NCI-H1092 treated with DMSO at 0.1 percent for 48 hours (cell line): ENCODE measurements around the gene CCDC124.

Source experiments
- DNase-seq: peaks from one replicate; lab custom pipeline; 2025; lab: John Stamatoyannopoulos, UW

CCDC124 gene

GRCh38 chr19:17953869-17954268 is 21.1 kb downstream of the CCDC124 start:
- no peak for DNase-seq

- no peak for DNase-seq
Observed at GRCh38 chr19:17954401-17954800, 21.6 kb downstream of the CCDC124 start.

- DNase-seq = no peak
Observed at GRCh38 chr19:17957149-17957849, 24.5 kb downstream of the CCDC124 start.

GRCh38 chr19:17957885-17958284 is 25.1 kb downstream of the CCDC124 start:
- no peak for DNase-seq

GRCh38 chr19:17963936-17964691 is 31.3 kb downstream of the CCDC124 start:
- DNase-seq = no peak

GRCh38 chr19:17965370-17966128 is 32.7 kb downstream of the CCDC124 start:
- DNase-seq = no peak

- no peak for DNase-seq
Observed at GRCh38 chr19:17966129-17966483, 33.3 kb downstream of the CCDC124 start.

- peak; percentile 15 for DNase-seq
Observed at GRCh38 chr19:17966550-17967256, 33.9 kb downstream of the CCDC124 start, which contains the start of gene KCNN1. Gene KCNN1, plus strand, starts transcription at chr19:17967107. Its CDS starts 6,782 bp downstream, at chr19:17973889.

GRCh38 chr19:17967257-17968051 is 34.6 kb downstream of the CCDC124 start:
- DNase-seq = peak; percentile 13

- DNase-seq = no peak
Observed at GRCh38 chr19:17968362-17968761, 35.5 kb downstream of the CCDC124 start.

- no peak for DNase-seq
Observed at GRCh38 chr19:17969096-17969792, 36.4 kb downstream of the CCDC124 start.

- no peak for DNase-seq
Observed at GRCh38 chr19:17972230-17972629, 39.4 kb downstream of the CCDC124 start.

GRCh38 chr19:17973759-17974158 is 40.9 kb downstream of the CCDC124 start:
- no peak for DNase-seq

GRCh38 chr19:17974551-17974950 is 41.7 kb downstream of the CCDC124 start:
- DNase-seq = no peak

- DNase-seq = no peak
Observed at GRCh38 chr19:17975032-17975431, 42.2 kb downstream of the CCDC124 start.

- DNase-seq = no peak
Observed at GRCh38 chr19:17977021-17977420, 44.2 kb downstream of the CCDC124 start.

- no peak for DNase-seq
Observed at GRCh38 chr19:17977488-17977887, 44.7 kb downstream of the CCDC124 start.

- DNase-seq = no peak
Observed at GRCh38 chr19:17981611-17982010, 48.8 kb downstream of the CCDC124 start.

GRCh38 chr19:17982430-17982829 is 49.6 kb downstream of the CCDC124 start:
- no peak for DNase-seq

GRCh38 chr19:17985037-17985818 is 52.4 kb downstream of the CCDC124 start:
- DNase-seq = no peak
